H4 (cell line): ENCODE data around the gene TNFRSF14. TPM values are rescaled to one million over a fixed set of nuclear protein-coding genes. Genes with fewer than 3 reads are reported as not detected.

ENCODE experiments used
- DNase-seq: peaks from one replicate; pipeline ENCODE4 v3.0.0-alpha.2; 2015; ENCODE audit warnings: low spot score
- total RNA-seq: library from RNA; depleted of rRNA; stranded (reverse); fragments of >200 nt; shearing (Covaris generic); gene quantifications from 2 replicates; pipeline ENCODE4 v1.2.3, GENCODE V29; 2014

TNFRSF14 gene
- total RNA-seq, 1 experiment from 2014 or later: 9.1 TPM

GRCh38 chr1:2601721-2602303, 45.6 kb downstream of the TNFRSF14 start:
- DNase-seq: no peak

- DNase-seq: no peak
These were observed 46.2 kb downstream of the TNFRSF14 start for GRCh38 chr1:2602311-2602835.

- DNase-seq: no peak
These were observed 46.8 kb downstream of the TNFRSF14 start for GRCh38 chr1:2602866-2603520.

- DNase-seq: no peak
These were observed 47.5 kb downstream of the TNFRSF14 start for GRCh38 chr1:2603521-2604155.

- no peak for DNase-seq
These were observed 48.1 kb downstream of the TNFRSF14 start for GRCh38 chr1:2604156-2604843.

GRCh38 chr1:2604844-2605508, 48.8 kb downstream of the TNFRSF14 start:
- no peak for DNase-seq

- no peak for DNase-seq
These were observed 49.6 kb downstream of the TNFRSF14 start for GRCh38 chr1:2605509-2606395.

- DNase-seq: no peak
These were observed 50.3 kb downstream of the TNFRSF14 start for GRCh38 chr1:2606396-2606880.

GRCh38 chr1:2606881-2607621, 50.9 kb downstream of the TNFRSF14 start:
- DNase-seq: no peak

GRCh38 chr1:2607641-2608091, 51.5 kb downstream of the TNFRSF14 start:
- DNase-seq: no peak

- DNase-seq: no peak
These were observed 53.3 kb downstream of the TNFRSF14 start for GRCh38 chr1:2609319-2610035.

- DNase-seq: no peak
These were observed 54.1 kb downstream of the TNFRSF14 start for GRCh38 chr1:2610036-2610959.

GRCh38 chr1:2611031-2611501, 54.9 kb downstream of the TNFRSF14 start:
- no peak for DNase-seq

- DNase-seq: no peak
These were observed 55.7 kb downstream of the TNFRSF14 start for GRCh38 chr1:2611621-2612437.

GRCh38 chr1:2612591-2613365, 56.6 kb downstream of the TNFRSF14 start:
- DNase-seq: no peak
